Measurements from ENCODE around the gene GLIS2. TPM values are rescaled to one million over a fixed set of nuclear protein-coding genes. Genes with fewer than 3 reads are reported as not detected.

Gene GLIS2
- total and polyA plus RNA-seq, 2 of the 4 experiments (the other 2 are of a cell fraction), result 0.36 to 8.4 TPM

GRCh38 chr16:4347765-4348509 is 32.1 kb downstream of the GLIS2 start:
- intact Hi-C loops (cut with micrococcal nuclease) (loop anchor here (2.0 kb wide), 1 partner anchor 25 kb away; no protein-coding TSS in a partner anchor), dilution Hi-C loops (cut with HindIII; ENCODE audit: low sequenced_read_pairs, unreplicated experiment) (no loop called here), in situ Hi-C loops (cut with MboI; ENCODE audit: low sequenced_read_pairs) (no loop called here)
- no TSS peak for BruUV-seq (replicated peaks)
- no peak overlapping the region for H3K23ac ChIP-seq (ENCODE audit: low read depth, low read length)
- no peak overlapping the region for H4K91ac ChIP-seq (ENCODE audit: insufficient read depth, low read depth, low read length)
- H3K4ac ChIP-seq (ENCODE audit: low read depth, low read length), result no peak overlapping the region
- H2AK5ac ChIP-seq (ENCODE audit: low read depth, low read length), result no peak overlapping the region
- H2BK20ac ChIP-seq (ENCODE audit: low read depth, low read length), result no peak overlapping the region
- ATAC-seq (ENCODE audit: low read depth), result no peak
- no peak overlapping the region for H2BK15ac ChIP-seq (ENCODE audit: low read depth, low read length)
- TF ChIP-seq NFE2L2 (IDR thresholded peaks at IDR 0.05; ENCODE audit: low read depth, low read length) (no peak), USF2 (IDR thresholded peaks at IDR 0.05; ENCODE audit: low read depth, low read length) (no peak), ELK1 (IDR thresholded peaks at IDR 0.05; ENCODE audit: borderline replicate concordance, low read depth, low read length) (no peak), FOS (IDR thresholded peaks at IDR 0.05; ENCODE audit: low read depth, low read length) (no peak), RCOR1 (IDR thresholded peaks at IDR 0.05; ENCODE audit: insufficient replicate concordance, low read length) (no peak), CTCF (conservative IDR thresholded peaks at IDR 0.05; ENCODE audit: low read depth, low read length) (no peak)
- no peak overlapping the region for H3K27ac ChIP-seq (ENCODE audit: insufficient read depth, low read length)
- H3K56ac ChIP-seq (ENCODE audit: extremely low read depth, insufficient read depth, low read length), result no peak overlapping the region
- peaks cover 63% of the 10 kb centered on the region for H4K20me1 ChIP-seq (ENCODE audit: insufficient read depth, low read length)
- no peak overlapping the region for H3K4me3 ChIP-seq (ENCODE audit: insufficient read depth, low read depth, low read length)
- H2BK120ac ChIP-seq (ENCODE audit: low read depth, low read length), result no peak overlapping the region
- no peak overlapping the region for H4K8ac ChIP-seq (ENCODE audit: low read depth in 2 of 2, low read length in 2 of 2)
- no peak overlapping the region for H3K14ac ChIP-seq (replicated peaks; ENCODE audit: low read depth, low read length)
- no peak overlapping the region for H3K4me2 ChIP-seq (ENCODE audit: low read depth, low read length)
- no peak overlapping the region for H2AK9ac ChIP-seq (replicated peaks; ENCODE audit: low read depth, low read length, poor library complexity)
- peaks cover 33 to 75% of the 10 kb centered on the region in 2 experiments for H3K79me1 ChIP-seq (ENCODE audit: low read depth in 1 of 2, low read length in 2 of 2)
- H3K27me3 ChIP-seq (ENCODE audit: control insufficient read depth, insufficient read depth, low read length), result no peaks in the 10 kb centered on the region
- ChIA-PET POLR2A (ENCODE audit: unreplicated experiment) (no interaction called here), CTCF (no interaction called here)
- H3K9ac ChIP-seq (ENCODE audit: low read depth, low read length), result no peak overlapping the region
- no peak overlapping the region for H2AFZ ChIP-seq (replicated peaks; ENCODE audit: low read length, poor library complexity)
- H3K18ac ChIP-seq (ENCODE audit: low read depth, low read length), result no peak overlapping the region
- no peak for DNase-seq
- H3K4me1 ChIP-seq (ENCODE audit: control insufficient read depth, insufficient read depth, low read length), result peaks cover 10% of the 10 kb centered on the region
- WGBS, 2 experiments (ENCODE audit: extremely low coverage in 2 of 2, insufficient read length in 1 of 2), result 88% methylated on average over 10 of the region's 17 CpGs; no CpG with 5 or more reads in 1 of the 2 experiments
- peaks cover 12% of the 10 kb centered on the region; the same call in 1 of the 2 replicates for H3K9me1 ChIP-seq (ENCODE audit: insufficient read depth, low read length)
- H3K9me3 ChIP-seq (ENCODE audit: control insufficient read depth, insufficient read depth, low read length), result no peaks in the 10 kb centered on the region
- no peak overlapping the region for H4K5ac ChIP-seq (ENCODE audit: low read depth, low read length)
- H2BK5ac ChIP-seq (ENCODE audit: low read depth, low read length, poor library complexity, severe bottlenecking), result no peak overlapping the region
- peaks cover 1% of the 10 kb centered on the region; the same call in 1 of the 2 replicates for H3K36me3 ChIP-seq (ENCODE audit: control insufficient read depth, insufficient read depth, low read length)

All from IMR-90 (cell line).